DOHH2 (cell line): ENCODE measurements around the gene CD9.

Experiments used
- EZH2phosphoT487 ChIP-seq: fragments of 200-600 bp; sonication (generic); IDR thresholded peaks from 2 replicates; pipeline ENCODE4 v1.6.1; 2017; ENCODE audit warnings: borderline replicate concordance, mild to moderate bottlenecking, antibody characterized with exemption, low read length, moderate library complexity, mixed read lengths
- TF ChIP-seq, protein P1 (sequence below): fragments of 200-600 bp; sonication (generic); IDR thresholded peaks from one replicate; pipeline ENCODE4 v1.5.1; 2014; ENCODE audit warnings: antibody characterized with exemption, mild to moderate bottlenecking, low read depth, low read length; ENCODE audit not compliant: poor library complexity, severe bottlenecking

DNA sequence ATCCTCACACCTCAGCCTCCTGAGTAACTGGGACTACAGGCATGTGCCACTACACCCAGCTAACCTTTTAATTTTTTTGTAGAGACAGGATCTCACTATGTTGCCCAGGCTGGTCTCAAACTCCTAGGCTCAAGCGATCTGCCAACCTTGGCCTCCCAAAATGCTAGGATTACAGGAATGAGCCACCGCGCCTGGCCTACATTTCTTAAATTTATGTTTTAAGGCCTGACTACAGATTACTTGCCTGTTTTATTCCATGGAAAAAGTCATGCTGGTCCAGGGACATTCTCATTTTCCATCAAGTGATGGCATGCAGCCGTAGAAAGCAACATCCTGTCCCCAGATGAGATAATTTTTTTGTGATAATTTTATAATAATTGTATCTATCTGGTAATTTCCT lies 6.1 kb downstream of the CD9 start:
- TF ChIP-seq EZH2phosphoT487: no peak
- TF ChIP-seq, protein P1, sequence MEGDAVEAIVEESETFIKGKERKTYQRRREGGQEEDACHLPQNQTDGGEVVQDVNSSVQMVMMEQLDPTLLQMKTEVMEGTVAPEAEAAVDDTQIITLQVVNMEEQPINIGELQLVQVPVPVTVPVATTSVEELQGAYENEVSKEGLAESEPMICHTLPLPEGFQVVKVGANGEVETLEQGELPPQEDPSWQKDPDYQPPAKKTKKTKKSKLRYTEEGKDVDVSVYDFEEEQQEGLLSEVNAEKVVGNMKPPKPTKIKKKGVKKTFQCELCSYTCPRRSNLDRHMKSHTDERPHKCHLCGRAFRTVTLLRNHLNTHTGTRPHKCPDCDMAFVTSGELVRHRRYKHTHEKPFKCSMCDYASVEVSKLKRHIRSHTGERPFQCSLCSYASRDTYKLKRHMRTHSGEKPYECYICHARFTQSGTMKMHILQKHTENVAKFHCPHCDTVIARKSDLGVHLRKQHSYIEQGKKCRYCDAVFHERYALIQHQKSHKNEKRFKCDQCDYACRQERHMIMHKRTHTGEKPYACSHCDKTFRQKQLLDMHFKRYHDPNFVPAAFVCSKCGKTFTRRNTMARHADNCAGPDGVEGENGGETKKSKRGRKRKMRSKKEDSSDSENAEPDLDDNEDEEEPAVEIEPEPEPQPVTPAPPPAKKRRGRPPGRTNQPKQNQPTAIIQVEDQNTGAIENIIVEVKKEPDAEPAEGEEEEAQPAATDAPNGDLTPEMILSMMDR: no peak
